Measurements from ENCODE around the gene LRSAM1.

LRSAM1 gene

GRCh38 chr9:127516835-127517607 lies 65.7 kb downstream of the LRSAM1 start:
- Histone ChIP-seq H3K9ac (ENCODE audit: low read depth, low read length) (no peak overlapping the region), H3K9me3 (ENCODE audit: insufficient read depth, low read length, severe bottlenecking) (no peaks in the 10 kb centered on the region), H3K27me3 (ENCODE audit: insufficient read depth, low read length, poor library complexity) (no peaks in the 10 kb centered on the region), H3K36me3 (ENCODE audit: insufficient read depth, low read length) (no peaks in the 10 kb centered on the region), H3K4me2 (ENCODE audit: insufficient read depth, low read length) (no peak overlapping the region), H3K4me3 (ENCODE audit: low read depth in 1 of 2, low read length in 2 of 2) (no peak overlapping the region), H4K20me1 (ENCODE audit: insufficient read depth, low read length) (no peaks in the 10 kb centered on the region), H2AFZ (ENCODE audit: low read depth, low read length) (no peak overlapping the region), H3K27ac (ENCODE audit: low read length) (no peak overlapping the region), H3K79me2 (ENCODE audit: insufficient read depth, low read length) (no peaks in the 10 kb centered on the region), H3K4me1 (ENCODE audit: insufficient read depth, low read length) (no peaks in the 10 kb centered on the region)
- no peak for ATAC-seq (ENCODE audit: insufficient read depth, low read depth)
- TF ChIP-seq CTCF (IDR thresholded peaks at IDR 0.05; ENCODE audit: borderline replicate concordance, extremely low read depth, low read length, poor library complexity, severe bottlenecking) (no peak), EZH2 (IDR thresholded peaks at IDR 0.05; ENCODE audit: borderline replicate concordance, low read depth, low read length, severe bottlenecking) (no peak)
- DNase-seq = no peak

GRCh38 chr9:127517620-127518019 lies 66.3 kb downstream of the LRSAM1 start:
- TF ChIP-seq EZH2 (IDR thresholded peaks at IDR 0.05; ENCODE audit: borderline replicate concordance, low read depth, low read length, severe bottlenecking) = no peak
- TF ChIP-seq CTCF (IDR thresholded peaks at IDR 0.05; ENCODE audit: borderline replicate concordance, extremely low read depth, low read length, poor library complexity, severe bottlenecking) = no peak
- H3K27ac ChIP-seq (ENCODE audit: low read length) = no peak overlapping the region
- DNase-seq (no peak), ATAC-seq (ENCODE audit: insufficient read depth, low read depth) (no peak)
- no peaks in the 10 kb centered on the region for H4K20me1 ChIP-seq (ENCODE audit: insufficient read depth, low read length)
- no peaks in the 10 kb centered on the region for H3K4me1 ChIP-seq (ENCODE audit: insufficient read depth, low read length)
- no peak overlapping the region for H3K4me2 ChIP-seq (ENCODE audit: insufficient read depth, low read length)
- H3K4me3 ChIP-seq (ENCODE audit: low read depth in 1 of 2, low read length in 2 of 2) = no peak overlapping the region
- no peak overlapping the region for H2AFZ ChIP-seq (ENCODE audit: low read depth, low read length)
- H3K9me3 ChIP-seq (ENCODE audit: insufficient read depth, low read length, severe bottlenecking) = no peaks in the 10 kb centered on the region
- no peaks in the 10 kb centered on the region for H3K79me2 ChIP-seq (ENCODE audit: insufficient read depth, low read length)
- no peaks in the 10 kb centered on the region for H3K36me3 ChIP-seq (ENCODE audit: insufficient read depth, low read length)
- H3K27me3 ChIP-seq (ENCODE audit: insufficient read depth, low read length, poor library complexity) = no peaks in the 10 kb centered on the region
- H3K9ac ChIP-seq (ENCODE audit: low read depth, low read length) = no peak overlapping the region

- Histone ChIP-seq H3K36me3 (ENCODE audit: insufficient read depth, low read length) (no peaks in the 10 kb centered on the region), H3K79me2 (ENCODE audit: insufficient read depth, low read length) (no peaks in the 10 kb centered on the region)
These were observed 67.0 kb downstream of the LRSAM1 start for GRCh38 chr9:127518091-127518856.

More at GRCh38 chr9:127518091-127518856, 67.0 kb downstream of the LRSAM1 start:
- no peaks in the 10 kb centered on the region for H4K20me1 ChIP-seq (ENCODE audit: insufficient read depth, low read length)
- H3K4me2 ChIP-seq (ENCODE audit: insufficient read depth, low read length) = no peak overlapping the region
- DNase-seq = no peak
- no peak overlapping the region for H3K4me3 ChIP-seq (ENCODE audit: low read depth in 1 of 2, low read length in 2 of 2)
- peaks cover 4% of the 10 kb centered on the region for H3K9me3 ChIP-seq (ENCODE audit: insufficient read depth, low read length, severe bottlenecking)
- no peak overlapping the region for H3K9ac ChIP-seq (ENCODE audit: low read depth, low read length)
- H3K27ac ChIP-seq (ENCODE audit: low read length) = no peak overlapping the region
- ATAC-seq (ENCODE audit: insufficient read depth, low read depth) = no peak
- TF ChIP-seq EZH2 (IDR thresholded peaks at IDR 0.05; ENCODE audit: borderline replicate concordance, low read depth, low read length, severe bottlenecking) (no peak), CTCF (IDR thresholded peaks at IDR 0.05; ENCODE audit: borderline replicate concordance, extremely low read depth, low read length, poor library complexity, severe bottlenecking) (no peak)
- no peaks in the 10 kb centered on the region for H3K4me1 ChIP-seq (ENCODE audit: insufficient read depth, low read length)
- H3K27me3 ChIP-seq (ENCODE audit: insufficient read depth, low read length, poor library complexity) = no peaks in the 10 kb centered on the region
- no peak overlapping the region for H2AFZ ChIP-seq (ENCODE audit: low read depth, low read length)

Data from DND-41 (cell line).